Ishikawa (cell line): ENCODE results near the gene FOXP1.

Source experiments
- CREB1 ChIP-seq: IDR thresholded peaks from 2 replicates; pipeline ENCODE4 v1.6.1; 2012; ENCODE audit warnings: low read depth
- EP300 ChIP-seq: IDR thresholded peaks from 2 replicates; pipeline ENCODE4 v1.6.1; 2012; ENCODE audit warnings: borderline replicate concordance
- MAX ChIP-seq: IDR thresholded peaks from 2 replicates; pipeline ENCODE4 v1.6.1; 2012
- NFIC ChIP-seq: IDR thresholded peaks from 2 replicates; pipeline ENCODE4 v1.6.1; 2012
- RAD21 ChIP-seq: IDR thresholded peaks from 2 replicates; pipeline ENCODE4 v1.6.1; 2012; ENCODE audit warnings: low read depth
- TAF1 ChIP-seq: IDR thresholded peaks from 2 replicates; pipeline ENCODE4 v1.6.1; 2012; ENCODE audit warnings: low read depth, mild to moderate bottlenecking
- TCF12 ChIP-seq: IDR thresholded peaks from 2 replicates; pipeline ENCODE4 v1.6.1; 2012; ENCODE audit warnings: low read depth
- USF1 ChIP-seq: IDR thresholded peaks from 2 replicates; pipeline ENCODE4 v1.6.1; 2012
- ZBTB7A ChIP-seq: IDR thresholded peaks from 2 replicates; pipeline ENCODE4 v1.6.1; 2012; ENCODE audit warnings: low read depth
- TF ChIP-seq, protein P1 (sequence below): IDR thresholded peaks from 2 replicates; pipeline ENCODE4 v1.6.1; 2012; ENCODE audit warnings: low read depth, mild to moderate bottlenecking

DNA sequence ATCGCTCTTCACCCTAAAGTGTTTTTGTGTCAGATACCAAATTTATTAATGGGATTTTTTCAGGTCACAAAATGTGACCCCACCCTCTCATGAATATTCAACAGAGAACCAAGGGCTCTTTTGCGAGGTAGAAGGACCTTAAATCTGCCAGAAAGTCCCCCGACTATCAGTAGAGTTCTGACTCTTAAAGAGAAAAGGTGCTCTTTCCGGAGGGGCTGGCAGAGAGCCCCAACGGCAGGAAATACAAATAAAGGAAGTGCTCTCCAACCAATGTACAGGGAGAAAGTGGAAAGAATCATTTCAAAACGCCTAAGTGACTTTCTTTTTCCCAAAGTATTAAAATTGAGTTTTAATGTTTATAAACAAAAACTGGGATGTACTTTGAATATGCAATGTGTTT, 517.2 kb downstream of the FOXP1 start:
- TF ChIP-seq, protein P1, sequence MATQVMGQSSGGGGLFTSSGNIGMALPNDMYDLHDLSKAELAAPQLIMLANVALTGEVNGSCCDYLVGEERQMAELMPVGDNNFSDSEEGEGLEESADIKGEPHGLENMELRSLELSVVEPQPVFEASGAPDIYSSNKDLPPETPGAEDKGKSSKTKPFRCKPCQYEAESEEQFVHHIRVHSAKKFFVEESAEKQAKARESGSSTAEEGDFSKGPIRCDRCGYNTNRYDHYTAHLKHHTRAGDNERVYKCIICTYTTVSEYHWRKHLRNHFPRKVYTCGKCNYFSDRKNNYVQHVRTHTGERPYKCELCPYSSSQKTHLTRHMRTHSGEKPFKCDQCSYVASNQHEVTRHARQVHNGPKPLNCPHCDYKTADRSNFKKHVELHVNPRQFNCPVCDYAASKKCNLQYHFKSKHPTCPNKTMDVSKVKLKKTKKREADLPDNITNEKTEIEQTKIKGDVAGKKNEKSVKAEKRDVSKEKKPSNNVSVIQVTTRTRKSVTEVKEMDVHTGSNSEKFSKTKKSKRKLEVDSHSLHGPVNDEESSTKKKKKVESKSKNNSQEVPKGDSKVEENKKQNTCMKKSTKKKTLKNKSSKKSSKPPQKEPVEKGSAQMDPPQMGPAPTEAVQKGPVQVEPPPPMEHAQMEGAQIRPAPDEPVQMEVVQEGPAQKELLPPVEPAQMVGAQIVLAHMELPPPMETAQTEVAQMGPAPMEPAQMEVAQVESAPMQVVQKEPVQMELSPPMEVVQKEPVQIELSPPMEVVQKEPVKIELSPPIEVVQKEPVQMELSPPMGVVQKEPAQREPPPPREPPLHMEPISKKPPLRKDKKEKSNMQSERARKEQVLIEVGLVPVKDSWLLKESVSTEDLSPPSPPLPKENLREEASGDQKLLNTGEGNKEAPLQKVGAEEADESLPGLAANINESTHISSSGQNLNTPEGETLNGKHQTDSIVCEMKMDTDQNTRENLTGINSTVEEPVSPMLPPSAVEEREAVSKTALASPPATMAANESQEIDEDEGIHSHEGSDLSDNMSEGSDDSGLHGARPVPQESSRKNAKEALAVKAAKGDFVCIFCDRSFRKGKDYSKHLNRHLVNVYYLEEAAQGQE = no peak
- no peak for TF ChIP-seq NFIC
- no peak for TF ChIP-seq TCF12
- no peak for TF ChIP-seq TAF1
- no peak for TF ChIP-seq ZBTB7A
- TF ChIP-seq USF1 = no peak
- no peak for TF ChIP-seq MAX
- no peak for TF ChIP-seq EP300
- TF ChIP-seq CREB1 = no peak
- no peak for TF ChIP-seq RAD21
